B cell (primary cell): ENCODE data around the gene REC8.

ENCODE experiments used
- CTCF ChIP-seq: fragments of 200-600 bp; IDR thresholded peaks from one replicate; pipeline ENCODE4 v1.8.0; 2022; ENCODE audit warnings: antibody characterized with exemption, mild to moderate bottlenecking
- EZH2 ChIP-seq: IDR thresholded peaks from 2 replicates; pipeline ENCODE4 v1.6.1; 2012; ENCODE audit warnings: borderline replicate concordance, low read depth, mild to moderate bottlenecking, moderate library complexity, low read length; ENCODE audit not compliant: insufficient read depth, poor library complexity, severe bottlenecking

GRCh38 chr14:24177041-24177825 lies 5.4 kb downstream of the REC8 start:
- no peak for TF ChIP-seq CTCF
- no peak for TF ChIP-seq EZH2
